Gastroesophageal sphincter (tissue), 3 donors: ENCODE measurements around the gene KAZALD1.

Experiments used
- CTCF ChIP-seq, 4 experiments: fragments of 200-600 bp in 2 of 4; fragments of 450-650 bp in 2 of 4; sonication (generic) in 1 of 4; IDR thresholded peaks; one replicate each; pipeline ENCODE4 v1.5.1; 2017 to 2019; ENCODE audit warnings: antibody characterized with exemption in 4 of 4, mild to moderate bottlenecking in 2 of 4, moderate library complexity in 2 of 4
- POLR2A ChIP-seq, 2 donors: fragments of 450-650 bp; IDR thresholded peaks; one replicate each; pipeline ENCODE4 v1.6.1; 2017; ENCODE audit warnings: antibody characterized with exemption in 2 of 2, mild to moderate bottlenecking in 2 of 2, moderate library complexity in 1 of 2
- POLR2AphosphoS5 ChIP-seq: sonication (generic); formaldehyde crosslinking; IDR thresholded peaks from one replicate; pipeline ENCODE4 v1.6.1; 2017; ENCODE audit warnings: antibody characterized with exemption

- no peak for TF ChIP-seq CTCF (IDR thresholded peaks at IDR 0.05)
- no peak for TF ChIP-seq POLR2AphosphoS5
- TF ChIP-seq POLR2A (IDR thresholded peaks at IDR 0.05), result no peak
Observed at GRCh38 chr10:101107771-101108170, 46.0 kb downstream of the KAZALD1 start.
